GM04504 (cell line): Measurements from ENCODE around the gene PSMB2.

Experiments used
- DNase-seq: peaks from one replicate; pipeline ENCODE4 v3.0.0-alpha.2; 2012; ENCODE audit warnings: low read depth

Gene PSMB2

DNA sequence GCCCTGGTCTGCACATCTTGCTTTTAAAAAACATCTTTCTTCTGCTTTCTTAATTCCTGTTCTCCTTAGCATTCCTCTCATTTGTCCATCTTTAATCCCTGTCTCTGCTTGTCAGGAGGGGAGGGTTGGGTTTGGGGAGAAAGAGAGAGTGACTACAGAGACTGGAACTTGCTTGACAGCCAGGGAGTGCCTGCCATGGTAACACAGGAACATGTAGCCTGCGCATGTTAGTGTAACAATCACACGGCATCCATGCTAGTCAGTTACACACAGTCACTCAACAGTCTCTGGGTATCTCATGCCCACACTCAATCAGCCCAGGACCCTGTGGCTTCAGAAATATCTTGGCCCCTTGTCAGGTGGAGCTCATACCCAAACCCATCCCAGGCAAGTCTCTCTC, 69.0 kb downstream of the PSMB2 start:
- DNase-seq, result no peak

DNA sequence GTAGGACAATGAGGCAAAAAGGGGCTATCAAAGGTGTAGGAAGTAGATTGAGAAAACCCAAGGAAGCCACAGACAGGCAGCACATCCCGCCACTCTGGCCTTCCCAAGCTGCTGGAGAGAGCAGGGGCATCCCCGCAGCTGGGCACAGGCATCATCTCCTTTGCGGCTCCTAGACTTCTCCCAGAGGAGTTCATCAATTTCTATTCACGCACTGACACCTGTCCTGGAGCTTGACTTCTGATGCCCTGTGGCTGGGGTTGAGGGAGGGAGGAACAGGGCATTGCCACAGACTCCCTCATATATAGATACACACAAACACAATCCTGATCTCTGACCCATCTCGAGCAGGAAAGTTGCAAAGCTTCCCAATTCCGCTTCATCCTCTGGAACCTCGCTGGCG, 70.1 kb downstream of the PSMB2 start:
- DNase-seq, result no peak

DNA sequence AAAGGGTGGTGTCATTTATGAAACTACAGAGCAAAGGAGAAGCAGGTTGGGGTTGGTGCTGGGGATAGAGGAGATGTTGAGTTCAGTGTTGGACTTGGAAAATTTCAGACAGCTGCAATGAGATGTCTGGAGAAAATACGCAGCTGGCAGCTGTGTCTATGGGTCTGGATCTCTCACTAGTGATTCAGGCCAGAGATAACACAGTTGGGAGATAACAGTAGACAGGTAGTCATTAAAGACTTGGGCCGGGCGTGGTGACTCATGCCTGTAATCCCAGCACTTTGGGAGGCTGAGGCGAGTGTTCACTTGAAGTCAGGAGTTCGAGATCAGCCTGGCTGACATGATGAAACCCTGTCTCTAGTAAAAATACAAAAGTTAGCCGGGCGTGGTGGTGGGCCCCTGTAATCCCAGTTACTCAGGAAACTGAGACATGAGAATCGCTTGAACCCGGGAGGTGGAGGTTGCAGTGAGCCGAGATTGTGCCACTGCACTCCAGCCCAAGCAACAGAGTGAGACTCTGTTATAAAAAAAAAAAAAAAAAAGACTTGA, 70.7 kb downstream of the PSMB2 start:
- no peak for DNase-seq

DNA sequence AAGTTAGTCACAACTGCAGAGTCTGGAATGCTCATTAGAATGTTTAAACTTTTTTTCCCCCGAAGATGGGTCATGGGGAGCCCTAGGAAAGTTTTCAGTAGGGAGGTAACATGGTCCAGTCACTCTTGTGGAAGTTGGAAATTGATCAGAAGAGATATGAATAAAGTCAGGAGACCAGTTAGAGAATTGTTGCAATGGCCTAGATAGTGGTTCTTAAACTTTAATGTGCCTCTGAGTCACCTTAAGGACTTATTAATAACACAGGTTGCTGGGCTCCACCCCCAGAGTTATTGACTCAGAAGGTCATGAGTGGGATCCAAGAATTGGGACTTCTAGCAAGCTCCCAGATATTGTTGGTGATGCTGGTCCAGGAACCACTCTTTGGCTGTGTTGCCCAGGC, 71.4 kb downstream of the PSMB2 start:
- no peak for DNase-seq

DNA sequence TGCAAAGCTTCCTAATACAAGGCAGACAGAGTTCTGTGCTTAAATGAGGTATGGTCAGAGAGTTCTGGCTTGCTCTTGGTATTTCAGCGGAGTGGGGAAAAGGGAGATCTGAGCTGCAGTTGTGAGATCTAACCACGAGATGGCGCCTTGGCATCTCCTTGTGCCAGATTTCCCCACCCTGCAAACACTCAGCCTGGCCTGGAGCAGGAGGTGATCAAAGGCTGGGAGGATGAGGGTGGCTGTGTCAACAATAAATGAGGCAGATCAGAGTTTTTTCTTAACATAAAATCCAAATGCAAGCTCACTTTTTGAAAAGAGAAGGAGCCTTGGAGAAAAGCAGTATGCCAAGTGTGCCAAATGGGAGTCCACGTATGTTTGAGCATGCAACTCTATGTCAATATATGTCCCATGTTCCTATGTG, 72.3 kb downstream of the PSMB2 start:
- peak; percentile 35 for DNase-seq

DNA sequence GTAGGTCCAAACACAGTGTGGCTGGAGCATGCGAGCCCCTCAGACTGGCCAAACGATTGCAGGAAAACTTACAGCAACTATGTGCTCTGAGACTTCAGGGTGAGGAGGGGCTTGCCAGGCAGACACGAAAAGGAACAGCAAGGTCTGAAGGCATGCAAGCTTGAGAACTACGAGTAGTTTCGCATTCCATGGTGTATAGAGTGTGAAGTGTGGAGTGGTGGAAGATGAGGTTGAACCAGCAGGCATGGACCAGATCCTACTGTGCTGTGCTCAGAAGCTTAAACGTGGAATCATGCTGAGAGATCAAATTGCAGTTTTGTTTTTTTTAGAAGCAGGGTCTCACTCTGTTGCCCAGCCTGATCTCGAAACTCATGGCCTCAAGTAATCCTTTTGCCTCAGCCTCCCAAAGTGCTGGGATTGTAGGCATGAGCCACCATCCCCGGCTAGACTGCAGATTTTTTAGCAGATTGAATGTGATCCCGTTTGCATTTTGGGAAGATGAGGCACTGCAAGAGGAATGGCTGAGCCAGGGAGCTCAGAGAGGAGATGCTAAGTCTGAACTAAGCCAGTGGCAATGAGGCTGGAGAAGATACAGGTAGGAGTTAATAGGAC, 73.3 kb downstream of the PSMB2 start:
- DNase-seq, result no peak

DNA sequence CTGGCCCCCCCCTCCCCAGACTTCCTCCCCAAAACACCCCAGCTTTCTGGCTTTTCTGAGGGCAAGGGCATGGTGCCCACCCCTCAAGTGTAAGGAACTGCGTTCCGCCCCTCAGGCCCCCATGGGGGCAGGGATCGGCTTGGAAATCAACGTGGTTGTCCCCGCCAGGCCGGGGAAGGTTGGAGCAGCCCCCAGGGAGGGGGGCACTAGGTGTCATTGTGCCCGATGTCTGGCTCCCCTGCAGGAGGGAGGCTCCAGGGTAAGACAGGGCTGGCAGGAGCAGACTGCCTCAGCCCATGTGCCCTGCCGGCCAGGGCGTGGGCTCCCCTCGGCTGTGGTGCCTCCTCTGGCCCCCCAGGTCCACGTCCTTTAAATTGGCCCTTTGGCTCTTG, 75.6 kb downstream of the PSMB2 start:
- no peak for DNase-seq

DNA sequence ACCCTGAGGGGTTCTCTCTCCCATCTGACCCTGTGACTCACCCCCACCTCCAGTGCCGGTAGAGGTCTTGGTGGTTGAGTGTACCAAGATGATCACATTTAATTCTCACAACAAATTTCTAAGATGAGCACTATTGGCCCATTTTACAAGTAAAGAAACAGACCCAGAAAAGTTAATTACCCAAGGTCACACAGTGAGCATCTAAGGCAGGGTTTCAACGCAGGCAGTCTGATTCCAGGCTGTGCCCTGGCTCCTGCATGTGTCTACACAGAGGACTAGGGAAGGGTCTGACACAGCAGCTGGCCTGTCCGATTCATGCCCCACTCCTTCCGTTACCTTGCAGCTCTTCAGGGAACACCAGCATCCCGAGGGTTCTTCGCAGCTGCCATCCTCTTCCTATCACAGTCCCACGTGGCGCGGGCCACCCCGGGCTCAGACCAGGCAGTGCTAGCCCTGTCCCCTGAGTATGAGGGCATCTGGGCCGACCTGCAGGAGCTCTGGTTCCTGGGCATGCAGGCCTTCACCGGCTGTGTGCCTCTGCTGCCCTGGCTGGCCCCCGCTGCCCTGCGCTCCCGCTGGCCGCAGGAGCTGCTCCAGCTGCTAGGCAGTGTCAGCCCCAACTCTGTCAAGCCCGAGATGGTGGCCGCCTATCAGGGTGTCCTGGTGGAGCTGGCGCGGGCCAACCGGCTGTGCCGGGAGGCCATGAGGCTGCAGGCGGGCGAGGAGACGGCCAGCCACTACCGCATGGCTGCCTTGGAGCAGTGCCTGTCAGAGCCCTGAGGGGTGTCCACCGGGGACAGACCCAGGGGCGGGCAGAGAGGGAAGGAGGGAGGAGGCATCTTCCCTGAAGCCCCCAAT, 76.2 kb downstream of the PSMB2 start:
- DNase-seq, result no peak

DNA sequence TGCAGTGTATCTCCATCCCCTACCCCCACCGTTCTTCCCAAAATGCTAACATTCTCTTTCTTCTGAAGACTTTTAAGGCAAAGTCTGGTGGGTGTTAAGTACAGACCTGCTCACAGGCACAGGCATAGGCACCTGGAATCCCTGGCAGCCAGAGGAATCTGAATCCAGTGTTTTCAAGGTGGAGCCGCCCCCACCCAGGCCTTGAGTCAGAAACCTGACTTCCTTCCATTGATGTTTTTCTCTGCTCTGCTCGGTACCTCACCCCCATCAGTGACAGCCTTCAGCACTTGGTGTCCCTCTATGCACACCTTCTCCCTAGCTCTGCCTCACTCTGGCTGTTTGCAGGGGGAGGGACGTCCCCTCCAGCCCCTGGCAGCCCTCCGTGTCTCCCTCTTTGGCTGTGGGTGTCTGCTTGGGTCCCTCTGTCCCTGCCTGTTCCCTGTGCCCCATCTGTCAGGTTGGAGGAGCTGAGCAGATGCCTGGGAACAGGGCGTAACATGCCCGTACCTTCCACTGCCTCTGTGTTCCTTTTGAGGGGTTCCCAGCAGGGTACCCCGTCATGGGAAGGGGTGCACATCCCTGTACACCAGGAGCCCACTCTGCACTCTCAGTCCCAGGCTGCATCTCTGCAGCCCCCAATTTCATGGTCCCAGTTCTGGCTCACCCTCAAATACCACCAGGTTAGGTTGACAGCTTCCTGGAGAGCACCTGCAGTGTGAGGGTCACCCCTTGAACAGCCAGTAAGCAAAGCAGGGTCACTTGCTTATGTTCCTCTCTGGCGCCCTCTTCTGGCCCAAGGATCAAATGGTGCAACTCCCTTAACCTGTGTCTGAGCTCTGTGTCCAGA, 77.1 kb downstream of the PSMB2 start:
- DNase-seq, result peak; percentile 53

DNA sequence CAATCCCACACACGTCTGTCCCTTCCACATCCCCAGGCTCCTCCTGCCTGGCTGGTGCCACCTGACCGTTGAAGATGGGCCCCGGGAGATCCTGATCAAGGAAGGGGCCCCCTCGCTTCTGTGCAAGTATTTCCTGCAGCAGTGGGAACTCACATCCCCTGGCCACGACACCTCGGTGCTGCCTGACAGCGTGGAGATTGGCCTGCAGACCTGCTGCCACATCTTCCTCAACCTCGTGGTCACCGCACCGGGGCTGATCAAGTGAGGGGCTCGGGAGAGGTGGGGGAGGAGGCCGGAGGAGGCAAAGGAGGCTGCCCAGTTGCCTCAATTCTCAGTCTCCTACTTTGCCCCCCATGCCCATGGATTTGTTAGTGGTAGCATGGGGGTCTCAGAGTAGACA, 78.2 kb downstream of the PSMB2 start:
- no peak for DNase-seq

DNA sequence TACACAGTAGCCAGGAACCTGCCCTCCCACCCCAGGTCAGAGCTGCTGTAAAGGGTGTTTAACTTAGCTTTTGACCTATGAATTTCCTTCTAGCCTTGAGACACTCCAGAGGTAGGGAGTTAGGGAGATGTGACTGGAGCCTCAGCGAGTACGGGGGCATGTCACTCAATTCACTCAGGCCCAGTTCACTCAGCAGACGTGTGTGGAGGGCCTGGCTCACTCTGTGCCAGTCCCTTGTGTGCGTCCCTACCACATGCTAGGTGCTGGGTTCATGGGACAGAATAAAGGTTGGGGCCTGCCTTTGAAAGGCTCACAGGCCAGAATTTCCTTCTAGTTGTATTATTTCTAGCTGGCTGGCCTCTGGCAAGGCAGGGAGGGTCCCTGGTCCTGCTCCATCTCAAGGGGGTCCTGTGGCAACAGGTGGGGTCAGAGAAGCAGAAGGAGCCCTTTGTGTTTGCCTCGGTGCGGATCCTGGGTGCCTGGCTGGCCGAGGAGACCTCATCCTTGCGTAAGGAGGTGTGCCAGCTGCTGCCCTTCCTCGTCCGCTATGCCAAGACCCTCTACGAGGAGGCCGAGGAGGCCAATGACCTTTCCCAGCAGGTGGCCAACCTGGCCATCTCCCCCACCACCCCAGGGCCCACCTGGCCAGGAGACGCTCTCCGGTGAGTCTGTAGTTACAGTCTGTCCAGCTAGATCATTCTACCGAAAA, 79.2 kb downstream of the PSMB2 start:
- no peak for DNase-seq

DNA sequence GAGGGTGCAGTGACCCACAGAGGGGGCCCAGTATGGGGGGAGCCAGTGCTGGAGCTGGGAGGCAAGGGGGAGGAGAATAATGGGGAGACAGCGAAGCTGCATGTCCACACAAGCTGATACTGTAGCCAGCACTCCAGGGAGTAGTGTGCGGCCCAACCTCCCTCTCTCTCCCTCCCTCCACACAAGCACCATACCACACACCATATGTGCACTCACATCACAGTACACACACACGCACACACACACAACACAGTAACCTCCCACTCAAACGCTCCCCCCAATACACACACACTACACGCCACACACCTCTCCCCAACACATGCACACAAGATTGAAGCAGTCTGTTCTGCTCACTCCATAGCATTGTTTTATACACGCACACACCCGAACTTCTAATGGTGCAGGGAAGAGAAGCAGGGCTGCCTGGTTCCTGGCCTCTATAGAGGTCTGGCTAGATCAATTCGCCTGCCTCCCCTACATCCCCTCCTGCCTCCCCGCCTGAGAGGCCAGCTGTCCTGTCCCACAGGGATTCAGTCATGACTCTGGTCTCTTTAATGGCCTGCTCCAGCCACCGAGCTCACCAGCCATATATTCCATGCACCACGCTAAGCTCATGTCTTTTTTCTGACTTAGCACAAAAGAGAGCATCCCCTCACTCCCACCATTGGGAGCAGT, 79.9 kb downstream of the PSMB2 start:
- no peak for DNase-seq

DNA sequence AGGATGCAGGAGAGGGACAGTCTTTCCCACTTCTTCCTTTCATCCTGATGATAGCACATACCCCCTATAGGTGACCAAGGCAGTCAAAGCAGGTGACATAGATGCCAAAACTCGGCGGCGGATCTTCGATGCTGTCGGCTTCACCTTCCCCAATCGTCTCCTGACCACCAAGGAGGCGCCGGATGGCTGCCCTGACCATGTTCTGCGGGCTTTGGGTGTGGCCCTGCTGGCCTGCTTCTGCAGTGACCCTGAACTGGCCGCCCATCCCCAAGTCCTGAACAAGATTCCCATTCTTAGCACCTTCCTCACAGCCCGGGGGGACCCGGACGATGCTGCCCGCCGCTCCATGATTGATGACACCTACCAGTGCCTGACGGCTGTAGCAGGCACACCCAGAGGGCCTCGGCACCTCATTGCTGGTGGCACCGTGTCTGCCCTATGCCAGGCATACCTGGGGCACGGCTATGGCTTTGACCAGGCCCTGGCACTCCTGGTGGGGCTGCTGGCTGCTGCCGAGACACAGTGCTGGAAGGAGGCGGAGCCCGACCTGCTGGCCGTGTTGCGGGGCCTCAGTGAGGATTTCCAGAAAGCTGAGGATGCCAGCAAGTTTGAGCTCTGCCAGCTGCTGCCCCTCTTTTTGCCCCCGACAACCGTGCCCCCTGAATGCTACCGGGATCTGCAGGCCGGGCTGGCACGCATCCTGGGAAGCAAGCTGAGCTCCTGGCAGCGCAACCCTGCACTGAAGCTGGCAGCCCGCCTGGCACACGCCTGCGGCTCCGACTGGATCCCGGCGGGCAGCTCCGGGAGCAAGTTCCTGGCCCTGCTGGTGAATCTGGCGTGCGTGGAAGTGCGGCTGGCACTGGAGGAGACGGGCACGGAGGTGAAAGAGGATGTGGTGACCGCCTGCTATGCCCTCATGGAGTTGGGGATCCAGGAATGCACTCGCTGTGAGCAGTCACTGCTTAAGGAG, 80.8 kb downstream of the PSMB2 start:
- DNase-seq, result no peak

DNA sequence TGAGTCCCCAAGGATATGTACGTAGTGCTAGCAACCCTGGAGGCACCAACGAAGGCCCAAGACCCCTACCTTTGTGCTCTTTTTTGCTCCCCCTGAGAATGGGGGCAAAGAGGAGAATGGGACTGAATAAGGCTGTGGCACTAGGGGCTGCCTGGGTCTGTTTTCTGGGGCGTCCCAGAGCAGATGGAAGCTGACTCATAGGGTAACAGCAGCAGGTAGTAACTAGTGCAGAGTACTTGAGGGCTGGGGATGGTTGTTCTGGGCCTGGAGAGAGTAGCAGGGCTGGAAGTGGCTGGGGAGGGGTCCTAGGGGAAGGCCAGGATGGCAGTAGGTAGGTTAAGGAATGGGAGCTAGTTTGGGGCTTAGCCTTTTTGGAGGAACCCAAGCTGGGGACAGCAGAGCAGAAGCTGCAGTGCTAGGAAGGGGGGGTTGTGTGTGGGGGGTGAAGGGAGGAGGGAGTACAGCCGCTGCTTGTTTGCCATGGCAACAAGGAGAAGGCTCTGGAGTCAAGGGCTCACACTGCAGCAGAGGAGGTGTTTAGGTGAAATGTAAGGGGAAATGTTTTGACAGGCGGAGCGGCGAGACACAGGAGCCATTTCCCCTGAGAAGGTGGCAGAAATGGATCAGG, 81.9 kb downstream of the PSMB2 start:
- no peak for DNase-seq

DNA sequence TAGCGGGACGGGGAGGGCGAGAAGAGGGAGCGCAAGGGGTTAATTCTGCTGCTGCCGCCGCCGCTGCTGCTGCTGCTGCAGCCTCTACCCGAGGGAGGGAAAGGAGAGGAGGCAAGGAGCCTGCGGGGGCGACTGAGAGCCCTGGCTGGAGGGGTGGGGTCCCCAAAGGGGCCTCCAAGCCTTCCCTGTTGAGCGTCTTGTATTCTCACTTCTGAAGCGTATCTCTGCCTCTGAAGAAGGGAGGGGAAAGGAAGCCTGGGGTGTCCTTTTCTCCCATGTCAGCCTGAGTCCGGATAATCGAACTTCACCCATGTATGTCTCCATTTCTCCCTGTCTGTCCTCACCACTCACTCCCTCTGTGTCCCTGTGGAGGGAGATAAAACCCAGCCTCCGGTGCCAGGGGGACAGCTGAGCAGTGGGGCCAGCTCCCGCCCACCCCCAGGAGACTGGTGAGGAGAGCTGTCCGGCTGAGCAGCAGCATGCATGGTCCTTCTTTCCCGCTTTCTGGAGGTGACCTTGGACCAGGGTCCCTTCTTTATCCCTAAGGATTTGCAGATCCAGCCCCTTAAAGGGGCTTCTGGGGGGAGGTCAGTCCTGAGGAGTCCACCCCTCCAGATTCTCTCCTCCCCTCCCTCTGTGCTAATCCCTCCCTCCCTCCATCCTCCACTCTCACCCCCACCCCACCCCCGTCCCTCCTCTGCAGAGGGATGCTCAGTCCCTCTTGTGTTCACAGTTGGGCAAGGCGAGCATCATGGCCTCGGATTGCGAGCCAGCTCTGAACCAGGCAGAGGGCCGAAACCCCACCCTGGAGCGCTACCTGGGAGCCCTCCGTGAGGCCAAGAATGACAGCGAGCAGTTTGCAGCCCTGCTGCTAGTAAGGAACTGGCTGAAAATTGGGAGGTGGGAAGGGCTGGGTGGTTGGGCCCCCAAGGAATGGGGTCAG, 82.7 kb downstream of the PSMB2 start:
- DNase-seq, result no peak

DNA sequence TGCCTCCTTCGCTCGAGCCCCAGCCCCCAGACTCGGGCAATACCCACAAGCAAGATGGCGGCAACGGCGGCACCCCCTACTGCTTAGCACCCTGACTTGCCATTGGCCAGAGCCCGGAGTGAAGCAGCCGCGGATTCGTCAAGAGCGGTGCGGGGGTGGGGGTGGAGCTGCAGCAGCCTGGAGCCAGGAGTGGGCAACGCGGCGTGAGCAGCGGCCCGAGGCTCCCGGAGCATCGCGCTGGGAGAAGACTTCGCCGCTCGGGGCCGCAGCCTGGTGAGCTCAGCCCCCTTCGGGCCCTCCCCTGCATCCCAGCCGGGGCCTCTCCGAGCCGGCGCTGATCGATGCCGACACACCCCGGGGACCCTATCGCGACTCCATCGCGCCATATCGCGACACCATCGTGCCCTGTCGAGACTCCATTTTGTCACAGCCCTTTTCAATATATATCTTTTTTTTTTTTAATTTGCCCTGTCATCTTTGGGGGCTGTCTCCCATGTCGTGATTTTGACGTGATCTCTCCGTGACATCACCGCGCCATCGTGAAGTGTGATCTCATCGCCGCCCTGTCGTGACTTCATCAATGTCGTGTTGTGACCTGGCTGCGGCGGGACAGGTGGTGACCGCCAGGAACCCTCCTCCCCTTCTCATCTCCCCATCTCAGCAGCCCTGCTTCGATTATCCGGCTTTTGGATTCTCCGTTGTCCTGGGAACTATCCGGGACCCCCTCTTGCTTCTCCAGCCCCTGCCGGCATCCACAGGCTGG, 83.5 kb downstream of the PSMB2 start, which contains the start of gene NCDN:
TSS of gene NCDN (plus strand) at position 189 of the 763 bp plus-strand sequence. CDS start at position 581, 392 bp downstream.
- DNase-seq, result peak; percentile 93

DNA sequence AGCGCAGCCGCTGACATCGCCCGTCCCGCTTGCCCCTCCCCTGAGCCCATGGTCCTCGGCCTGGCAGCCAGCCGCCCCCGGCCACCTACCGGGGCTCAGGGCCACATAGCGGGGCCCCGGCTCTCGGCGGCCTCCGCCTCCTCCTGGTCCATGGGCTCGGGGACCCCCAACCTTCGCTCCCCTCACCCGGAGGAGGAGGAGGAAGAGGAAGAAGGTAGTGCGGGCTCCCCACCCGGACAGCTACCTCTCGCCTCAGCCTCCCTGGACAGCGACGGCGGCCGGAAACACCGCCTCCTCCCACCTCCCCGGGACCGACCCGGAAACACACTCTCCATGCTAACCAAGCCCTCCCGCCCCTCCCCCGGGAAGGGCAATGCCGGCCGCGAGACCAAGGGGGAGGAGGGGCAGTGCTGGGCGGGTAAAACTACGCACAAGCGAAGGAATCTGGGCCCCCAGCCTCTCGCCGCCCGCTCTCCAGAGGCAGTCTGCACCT, 84.2 kb downstream of the PSMB2 start, which contains the start of gene KIAA0319L:
TSS of gene KIAA0319L (minus strand) at position 286 of the 493 bp plus-strand sequence. CDS start 2,912 bp downstream, outside the sequence.
- DNase-seq, result peak; percentile 72
